HG03175 (cell line): Measurements from ENCODE around the gene ZFAND3.

Experiments
- ATAC-seq: cut with Tn5 transposase; IDR thresholded peaks from one replicate; pipeline ENCODE4 v1.9.1; 2021; ENCODE audit warnings: mild to moderate bottlenecking, moderate library complexity; ENCODE audit not compliant: unreplicated experiment

Gene ZFAND3

DNA sequence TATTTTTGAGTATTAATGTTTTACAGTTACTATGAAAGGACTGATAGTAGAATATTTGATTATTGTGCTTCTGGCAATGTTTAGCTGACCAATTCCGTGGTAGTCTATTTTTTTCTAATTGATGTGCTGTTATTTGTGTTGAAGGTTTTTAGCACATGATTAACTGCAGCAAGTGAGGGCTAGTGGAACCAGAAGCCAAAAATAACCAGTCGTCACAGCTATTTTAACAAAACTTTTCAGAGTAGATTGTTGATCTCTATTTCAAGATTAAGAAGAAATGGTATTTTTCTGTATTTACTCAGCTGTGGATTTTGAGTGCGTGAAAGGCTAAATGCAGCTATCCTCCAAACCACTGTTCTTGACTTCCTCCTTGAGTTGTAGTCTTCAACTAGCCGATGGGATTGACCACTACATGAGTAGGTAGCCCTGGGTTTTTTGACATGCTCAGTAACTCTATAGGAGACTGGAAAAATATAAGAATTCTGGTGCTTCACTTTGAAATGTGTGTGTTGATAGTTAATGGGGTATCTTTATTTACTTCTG lies 258.0 kb downstream of the ZFAND3 start:
- no peak for ATAC-seq

DNA sequence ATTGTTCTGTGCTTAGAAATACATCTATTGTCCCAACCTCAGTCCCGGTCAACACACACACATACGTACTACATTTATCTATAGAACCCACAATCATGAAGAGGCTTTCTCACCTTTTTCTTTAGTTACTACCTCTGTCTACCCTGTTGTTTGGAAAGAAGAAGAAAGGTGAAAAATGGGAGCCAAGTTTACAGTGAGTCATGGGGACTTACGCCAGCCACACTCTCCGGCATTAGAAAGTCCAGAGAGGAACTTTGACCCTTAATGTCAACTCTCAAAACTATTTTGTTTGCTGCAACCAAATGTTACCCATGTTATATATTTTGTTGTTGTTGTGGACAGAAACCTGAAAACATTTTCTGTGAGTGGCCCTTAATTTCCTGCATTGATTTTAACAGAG lies 259.1 kb downstream of the ZFAND3 start:
- no peak for ATAC-seq

- no peak for ATAC-seq
Observed at GRCh38 chr6:38079107-38079506, 259.6 kb downstream of the ZFAND3 start.

GRCh38 chr6:38079537-38079936 lies 260.0 kb downstream of the ZFAND3 start:
- no peak for ATAC-seq

- ATAC-seq: no peak
Observed at GRCh38 chr6:38080360-38080759, 260.8 kb downstream of the ZFAND3 start.

- no peak for ATAC-seq
Observed at GRCh38 chr6:38080889-38081288, 261.4 kb downstream of the ZFAND3 start.

GRCh38 chr6:38085031-38085430 lies 265.5 kb downstream of the ZFAND3 start:
- no peak for ATAC-seq

DNA sequence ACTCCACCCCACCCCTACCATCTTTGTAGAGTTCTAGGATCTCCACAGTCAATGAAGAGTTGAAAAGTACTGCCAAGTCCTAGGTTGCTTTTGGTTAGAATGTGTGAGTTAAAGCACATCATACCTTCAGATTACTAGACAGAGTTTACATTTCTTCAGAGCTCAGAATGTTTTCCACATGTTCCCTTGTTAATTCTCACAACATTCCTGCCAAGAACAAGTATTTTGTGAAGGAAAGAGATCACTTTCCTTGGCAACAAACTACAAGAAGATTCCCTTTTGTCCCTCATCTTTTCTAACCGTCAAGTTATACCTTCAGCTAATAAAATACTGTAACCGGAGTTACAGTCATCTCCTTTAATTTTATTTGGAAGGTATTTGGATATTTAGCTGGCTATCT lies 266.8 kb downstream of the ZFAND3 start:
- no peak for ATAC-seq

DNA sequence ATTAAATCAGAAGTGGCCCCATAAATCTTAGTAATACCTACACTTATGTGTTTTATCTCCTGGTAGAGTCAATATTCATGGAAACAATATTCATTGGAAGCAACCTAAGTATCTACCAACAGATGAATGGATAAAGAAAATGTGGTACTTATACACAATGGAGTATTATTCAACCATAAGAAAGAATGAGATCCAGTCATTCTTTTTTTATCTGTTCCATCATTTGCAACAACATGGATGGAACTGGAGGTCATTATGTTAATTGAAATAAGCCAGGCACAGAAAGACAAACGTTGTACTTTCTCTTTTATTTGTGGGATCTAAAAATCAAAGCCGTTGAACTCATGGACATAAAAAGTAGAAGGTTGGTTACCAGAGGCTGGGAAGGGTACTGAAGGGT lies 268.5 kb downstream of the ZFAND3 start:
- no peak for ATAC-seq

GRCh38 chr6:38088829-38089228 lies 269.3 kb downstream of the ZFAND3 start:
- no peak for ATAC-seq

DNA sequence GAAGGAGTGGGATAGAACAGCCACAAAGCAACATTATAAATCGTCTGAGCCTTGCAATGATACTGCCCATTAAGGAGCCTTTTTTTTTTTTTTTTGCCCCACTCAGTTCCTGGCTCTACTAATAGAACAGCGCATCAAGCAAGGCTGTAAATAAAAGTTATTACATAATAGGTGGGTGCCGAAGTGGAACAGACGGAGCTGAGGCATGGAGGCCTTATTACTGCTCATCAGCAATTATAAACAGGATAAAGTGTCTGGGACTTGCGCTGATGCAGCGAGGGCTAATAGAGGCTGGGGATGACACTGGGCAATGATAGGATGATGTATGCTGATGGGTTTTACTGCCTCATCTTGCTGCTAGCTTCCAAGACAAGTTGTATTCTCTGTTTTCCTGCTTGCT lies 272.1 kb downstream of the ZFAND3 start:
- ATAC-seq: no peak

DNA sequence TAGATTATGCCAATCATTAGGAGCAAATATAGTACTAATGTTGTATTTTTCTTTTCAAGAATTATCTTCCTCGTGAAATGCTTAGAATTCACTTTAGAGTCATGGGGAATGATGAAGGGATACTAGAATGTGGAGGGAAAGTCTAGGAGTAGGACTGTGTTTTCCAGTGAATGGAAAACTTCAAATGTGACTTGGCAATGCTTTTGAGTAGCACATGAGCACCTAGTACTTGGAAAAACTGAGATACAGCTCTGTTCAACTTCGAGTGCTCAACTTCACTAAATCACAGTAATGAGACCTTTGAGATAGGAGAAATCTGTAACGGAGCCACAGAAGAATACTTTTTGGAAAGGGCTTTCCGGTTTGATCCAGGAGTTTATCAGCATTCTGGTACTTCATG lies 272.9 kb downstream of the ZFAND3 start:
- ATAC-seq: no peak

GRCh38 chr6:38092964-38093363 lies 273.4 kb downstream of the ZFAND3 start:
- no peak for ATAC-seq

DNA sequence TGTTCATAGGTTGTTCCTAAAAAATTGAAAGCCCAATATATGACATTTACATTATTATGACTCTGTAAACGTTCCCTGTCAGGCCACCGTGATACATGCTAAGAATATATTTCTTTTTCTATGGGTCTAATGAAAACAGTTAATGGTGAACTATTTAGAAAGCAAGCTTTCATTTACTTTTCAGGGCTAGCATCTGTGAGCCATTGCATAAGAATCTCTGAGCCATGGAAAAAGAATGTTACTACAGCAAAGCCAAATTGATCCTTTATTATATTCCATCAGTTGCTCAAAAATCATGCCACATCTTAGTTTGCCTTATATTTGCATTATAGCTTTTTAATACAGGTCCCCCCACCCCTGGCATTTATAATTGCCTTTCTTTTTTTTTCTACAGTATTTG lies 275.5 kb downstream of the ZFAND3 start:
- ATAC-seq: no peak

GRCh38 chr6:38099221-38099620 lies 279.7 kb downstream of the ZFAND3 start:
- no peak for ATAC-seq

DNA sequence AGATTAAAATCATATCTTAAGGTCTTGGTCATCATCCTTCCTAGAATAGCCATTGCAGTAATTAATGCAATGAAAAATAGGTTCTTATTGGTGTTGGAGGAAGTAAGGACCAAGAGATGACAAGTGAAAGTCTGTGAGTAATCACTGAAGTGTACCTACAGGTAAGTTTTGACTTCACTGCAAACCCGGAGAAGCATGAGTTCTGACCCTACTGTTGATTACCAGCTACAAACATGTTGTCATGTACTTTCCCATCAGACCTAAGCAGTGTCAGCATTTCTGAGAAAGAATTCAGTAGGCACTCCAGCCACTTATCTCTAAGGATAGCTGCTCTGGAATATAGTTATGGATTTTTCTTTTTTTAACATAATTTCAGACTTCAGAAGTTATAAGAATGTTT lies 280.9 kb downstream of the ZFAND3 start:
- no peak for ATAC-seq

DNA sequence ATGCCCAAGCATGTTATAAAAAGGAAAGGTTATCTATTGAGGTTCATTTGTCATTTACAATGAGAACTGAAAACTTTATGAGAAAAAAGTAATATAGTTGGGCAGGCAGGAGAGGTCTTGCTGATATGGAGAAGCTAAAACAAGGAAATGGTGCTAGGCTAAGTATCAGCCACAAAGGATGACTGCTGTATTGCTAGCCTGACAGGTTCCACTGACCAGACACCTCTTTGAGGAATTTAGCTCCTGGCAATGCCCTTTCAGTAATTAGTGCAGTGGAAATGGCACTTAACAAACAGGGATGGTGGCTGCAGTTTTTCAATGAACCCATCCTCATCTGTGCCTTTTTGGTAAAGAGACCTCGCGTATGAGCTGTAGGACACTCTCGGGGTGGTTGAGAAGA lies 284.4 kb downstream of the ZFAND3 start:
- ATAC-seq: no peak

DNA sequence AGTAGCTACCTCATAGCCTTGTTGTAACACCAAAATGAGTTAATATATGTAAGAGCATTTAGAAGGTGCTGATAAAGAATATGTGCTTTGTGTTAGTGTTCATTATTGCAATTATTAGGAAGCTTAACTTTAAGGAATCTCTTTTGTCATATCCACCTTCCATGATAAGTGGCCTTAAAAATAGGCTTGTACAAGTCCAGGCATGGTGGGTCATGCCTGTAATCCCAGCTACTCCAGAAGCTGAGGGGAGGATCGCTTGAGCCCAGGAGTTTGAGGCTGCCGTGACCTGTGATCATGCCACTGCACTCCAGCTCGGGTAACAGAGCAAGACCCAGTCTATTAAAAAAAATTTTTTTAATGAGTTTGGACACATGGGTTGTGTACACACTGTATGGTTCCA lies 285.5 kb downstream of the ZFAND3 start:
- no peak for ATAC-seq

DNA sequence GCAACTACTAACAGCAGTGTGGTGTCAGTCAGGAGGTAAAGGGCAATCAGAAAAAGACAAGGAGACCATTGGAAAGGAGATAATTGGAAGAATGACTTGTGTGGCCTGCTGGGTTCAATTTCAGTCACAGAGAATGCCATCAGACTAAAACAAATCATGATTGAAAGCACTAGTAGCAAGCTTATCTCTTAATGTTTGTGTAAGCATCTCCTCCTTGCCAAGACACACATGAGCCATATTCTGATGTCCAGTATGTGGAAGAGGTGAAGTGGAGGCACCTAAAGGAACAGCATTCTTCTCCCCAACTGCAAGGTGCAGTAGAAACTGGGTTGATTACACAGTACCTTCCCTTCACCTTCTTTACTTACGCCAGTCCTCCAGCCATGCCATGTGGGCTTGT lies 287.5 kb downstream of the ZFAND3 start:
- ATAC-seq: no peak

- no peak for ATAC-seq
Observed at GRCh38 chr6:38110481-38110971, 291.0 kb downstream of the ZFAND3 start.

GRCh38 chr6:38112181-38112580 lies 292.7 kb downstream of the ZFAND3 start:
- ATAC-seq: no peak

GRCh38 chr6:38113825-38114576 lies 294.5 kb downstream of the ZFAND3 start:
- no peak for ATAC-seq
